ENCODE measurements around the gene CREB5.

Gene CREB5

DNA sequence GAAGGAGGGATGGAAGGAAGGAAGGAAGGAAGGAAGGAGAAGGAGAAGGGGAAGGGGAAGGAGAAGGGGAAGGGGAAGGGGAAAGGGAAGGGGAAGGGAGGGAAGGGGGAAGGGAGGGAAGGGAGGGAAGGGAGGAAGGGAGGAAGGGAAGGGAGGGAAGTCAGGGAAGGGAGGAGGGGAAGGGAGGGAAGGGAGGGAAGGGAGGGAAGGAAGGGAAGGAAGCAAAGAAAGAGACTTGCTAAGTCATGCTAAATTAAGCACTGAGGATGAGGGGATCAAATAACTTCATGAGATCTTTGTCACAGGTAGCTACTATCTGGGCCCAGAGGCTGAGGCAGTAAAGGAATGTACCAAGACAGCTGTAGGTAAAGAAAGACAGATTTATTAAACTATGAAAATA is 429.4 kb downstream of the CREB5 start:
- Histone ChIP-seq H3K9me3 (ENCODE audit: control insufficient read depth, low read length) (no peaks in the 10 kb centered on the region), H3K4me1 (no peaks in the 10 kb centered on the region), H2AFZ (no peak overlapping the region), H3K4me3 (ENCODE audit: low read depth, low read length) (no peak overlapping the region), H3K27me3 (ENCODE audit: control insufficient read depth, insufficient read depth, low read length) (no peaks in the 10 kb centered on the region), H3K79me2 (no peaks in the 10 kb centered on the region), H3K9ac (no peak overlapping the region), H3K4me2 (ENCODE audit: low read length) (no peak overlapping the region), H3K36me3 (ENCODE audit: control insufficient read depth, insufficient read depth, low read length) (no peaks in the 10 kb centered on the region), H3K27ac (no peak overlapping the region)
- TF ChIP-seq, protein P1, sequence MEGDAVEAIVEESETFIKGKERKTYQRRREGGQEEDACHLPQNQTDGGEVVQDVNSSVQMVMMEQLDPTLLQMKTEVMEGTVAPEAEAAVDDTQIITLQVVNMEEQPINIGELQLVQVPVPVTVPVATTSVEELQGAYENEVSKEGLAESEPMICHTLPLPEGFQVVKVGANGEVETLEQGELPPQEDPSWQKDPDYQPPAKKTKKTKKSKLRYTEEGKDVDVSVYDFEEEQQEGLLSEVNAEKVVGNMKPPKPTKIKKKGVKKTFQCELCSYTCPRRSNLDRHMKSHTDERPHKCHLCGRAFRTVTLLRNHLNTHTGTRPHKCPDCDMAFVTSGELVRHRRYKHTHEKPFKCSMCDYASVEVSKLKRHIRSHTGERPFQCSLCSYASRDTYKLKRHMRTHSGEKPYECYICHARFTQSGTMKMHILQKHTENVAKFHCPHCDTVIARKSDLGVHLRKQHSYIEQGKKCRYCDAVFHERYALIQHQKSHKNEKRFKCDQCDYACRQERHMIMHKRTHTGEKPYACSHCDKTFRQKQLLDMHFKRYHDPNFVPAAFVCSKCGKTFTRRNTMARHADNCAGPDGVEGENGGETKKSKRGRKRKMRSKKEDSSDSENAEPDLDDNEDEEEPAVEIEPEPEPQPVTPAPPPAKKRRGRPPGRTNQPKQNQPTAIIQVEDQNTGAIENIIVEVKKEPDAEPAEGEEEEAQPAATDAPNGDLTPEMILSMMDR (IDR thresholded peaks at IDR 0.05): no peak

DNA sequence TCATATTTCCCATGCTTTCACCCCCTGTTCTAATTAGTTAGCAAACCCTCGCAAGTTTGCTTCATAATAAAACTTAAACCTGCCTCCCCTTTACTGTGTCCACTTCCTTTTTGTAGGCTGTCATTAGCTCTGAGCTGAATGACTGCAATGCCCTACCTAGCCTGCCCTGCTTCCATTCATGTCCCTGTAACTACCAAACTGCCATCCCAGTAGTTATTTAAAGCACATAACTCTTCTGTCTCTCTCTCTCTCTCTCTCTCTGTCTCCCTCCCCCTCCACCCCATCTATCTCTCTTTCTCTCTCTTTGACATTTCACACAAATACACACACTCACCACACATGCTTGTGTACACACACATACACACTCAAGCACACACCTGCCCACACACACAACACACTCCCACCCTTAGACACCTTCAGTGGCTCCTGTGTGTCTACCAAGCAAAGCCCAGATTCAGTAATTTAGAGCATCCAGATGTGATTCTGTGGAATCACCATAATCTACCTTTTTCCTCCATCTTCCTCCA is 430.5 kb downstream of the CREB5 start:
- Histone ChIP-seq H3K4me1 (no peaks in the 10 kb centered on the region), H3K9ac (no peak overlapping the region), H3K27me3 (ENCODE audit: control insufficient read depth, insufficient read depth, low read length) (no peaks in the 10 kb centered on the region), H3K79me2 (no peaks in the 10 kb centered on the region), H2AFZ (no peak overlapping the region), H3K36me3 (ENCODE audit: control insufficient read depth, insufficient read depth, low read length) (no peaks in the 10 kb centered on the region), H3K9me3 (ENCODE audit: control insufficient read depth, low read length) (no peaks in the 10 kb centered on the region), H3K27ac (no peak overlapping the region), H3K4me3 (ENCODE audit: low read depth, low read length) (no peak overlapping the region), H3K4me2 (ENCODE audit: low read length) (no peak overlapping the region)
- TF ChIP-seq, protein P1 (IDR thresholded peaks at IDR 0.05): no peak

DNA sequence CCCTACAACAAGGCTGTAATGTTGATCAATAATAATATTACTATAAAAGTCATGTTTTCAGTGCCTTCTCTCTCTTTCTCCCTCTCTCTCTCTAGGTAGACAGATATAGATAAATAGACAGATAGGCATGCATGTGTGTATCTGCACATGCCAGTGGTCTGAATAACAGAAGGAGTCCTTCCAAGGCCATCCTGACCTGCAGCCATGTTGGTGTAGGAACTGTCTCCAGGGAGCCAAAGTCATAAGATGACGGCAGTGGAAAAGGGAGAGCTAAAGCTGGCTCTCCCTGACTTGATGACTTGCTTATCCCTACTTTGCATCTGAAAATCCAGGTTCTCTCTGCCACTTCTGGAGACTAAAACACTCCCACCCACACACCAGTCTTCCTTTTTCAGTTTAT is 432.8 kb downstream of the CREB5 start:
- Histone ChIP-seq H3K4me1 (no peaks in the 10 kb centered on the region), H2AFZ (no peak overlapping the region), H3K4me3 (ENCODE audit: low read depth, low read length) (no peak overlapping the region), H3K9me3 (ENCODE audit: control insufficient read depth, low read length) (no peaks in the 10 kb centered on the region), H3K4me2 (ENCODE audit: low read length) (no peak overlapping the region), H3K27me3 (ENCODE audit: control insufficient read depth, insufficient read depth, low read length) (no peaks in the 10 kb centered on the region), H3K27ac (no peak overlapping the region), H3K9ac (no peak overlapping the region), H3K79me2 (no peaks in the 10 kb centered on the region), H3K36me3 (ENCODE audit: control insufficient read depth, insufficient read depth, low read length) (no peaks in the 10 kb centered on the region)
- TF ChIP-seq, protein P1 (IDR thresholded peaks at IDR 0.05): no peak

DNA sequence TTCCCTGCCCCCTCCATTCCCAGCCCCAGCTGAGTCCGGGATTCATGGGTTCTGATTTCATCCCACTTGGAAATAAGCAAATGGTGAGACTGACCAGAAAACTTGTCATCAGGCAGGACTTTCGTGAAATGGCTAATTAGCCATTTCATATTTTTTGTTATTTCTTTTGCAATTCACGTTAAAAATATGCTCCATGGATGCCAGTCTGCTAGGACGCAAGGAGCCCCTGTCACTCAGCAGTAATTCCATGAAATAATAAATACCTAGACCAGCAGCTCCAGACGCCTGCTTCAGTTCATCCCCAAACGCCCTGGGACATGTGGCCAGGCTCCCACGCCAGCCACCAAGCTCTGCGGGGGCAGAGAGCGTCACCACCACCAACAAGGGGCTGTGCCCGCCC is 434.9 kb downstream of the CREB5 start:
- no peak overlapping the region for H3K27ac ChIP-seq
- TF ChIP-seq, protein P1 (IDR thresholded peaks at IDR 0.05): no peak

DNA sequence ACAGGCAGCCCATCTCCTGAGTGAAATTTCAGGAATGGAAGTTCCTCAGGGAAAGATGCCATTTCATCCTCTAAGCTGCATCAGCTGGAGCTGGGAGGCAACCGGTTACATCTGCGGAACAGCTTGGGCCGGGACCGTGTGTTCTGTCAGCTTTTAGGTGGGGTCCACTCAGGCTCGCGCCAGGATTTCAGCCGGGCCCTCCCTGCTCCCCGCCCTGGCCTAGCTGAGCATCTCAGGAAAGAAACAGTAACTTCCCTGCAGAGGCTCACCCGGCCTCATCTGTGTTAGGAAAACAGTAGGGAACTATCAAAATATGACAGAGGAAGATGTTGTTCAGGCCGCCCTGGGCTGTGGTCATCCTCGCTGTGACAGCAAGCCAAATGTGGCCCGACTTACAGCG is 435.4 kb downstream of the CREB5 start:
- Histone ChIP-seq H3K4me3 (ENCODE audit: low read depth, low read length) (no peak overlapping the region), H3K27ac (no peak overlapping the region), H3K4me1 (no peaks in the 10 kb centered on the region), H3K9ac (no peak overlapping the region), H3K27me3 (ENCODE audit: control insufficient read depth, insufficient read depth, low read length) (no peaks in the 10 kb centered on the region), H2AFZ (no peak overlapping the region), H3K79me2 (no peaks in the 10 kb centered on the region), H3K36me3 (ENCODE audit: control insufficient read depth, insufficient read depth, low read length) (no peaks in the 10 kb centered on the region), H3K4me2 (ENCODE audit: low read length) (no peak overlapping the region), H3K9me3 (ENCODE audit: control insufficient read depth, low read length) (no peaks in the 10 kb centered on the region)
- TF ChIP-seq, protein P1 (IDR thresholded peaks at IDR 0.05): no peak

More for the DNA sequence above, 434.9 kb downstream of the CREB5 start:
- no peak overlapping the region for H3K4me3 ChIP-seq (ENCODE audit: low read depth, low read length)
- no peak overlapping the region for H2AFZ ChIP-seq
- H3K4me2 ChIP-seq (ENCODE audit: low read length): no peak overlapping the region
- no peaks in the 10 kb centered on the region for H3K4me1 ChIP-seq
- H3K79me2 ChIP-seq: no peaks in the 10 kb centered on the region
- no peaks in the 10 kb centered on the region for H3K36me3 ChIP-seq (ENCODE audit: control insufficient read depth, insufficient read depth, low read length)
- H3K9me3 ChIP-seq (ENCODE audit: control insufficient read depth, low read length): no peaks in the 10 kb centered on the region
- no peak overlapping the region for H3K9ac ChIP-seq
- no peaks in the 10 kb centered on the region for H3K27me3 ChIP-seq (ENCODE audit: control insufficient read depth, insufficient read depth, low read length)
